ENCODE measurements around the gene RNF175.

The RNF175 gene

GRCh38 chr4:153735906-153736461 is 23.8 kb downstream of the RNF175 start:
- TF ChIP-seq CTCF (conservative IDR thresholded peaks at IDR 0.05; ENCODE audit: low read length) (no peak), EZH2phosphoT487 (IDR thresholded peaks at IDR 0.05; ENCODE audit: borderline replicate concordance) (no peak)
- Histone ChIP-seq H3K36me3 (ENCODE audit: insufficient read depth, low read length) (no peaks in the 10 kb centered on the region), H3K4me2 (ENCODE audit: low read depth, low read length, poor library complexity, severe bottlenecking) (no peak overlapping the region)

GRCh38 chr4:153733751-153734448 is 25.9 kb downstream of the RNF175 start:
- Histone ChIP-seq H3K27me3 (ENCODE audit: insufficient read depth, low read length, poor library complexity, severe bottlenecking) (no peaks in the 10 kb centered on the region), H4K20me1 (ENCODE audit: insufficient read depth, low read length, poor library complexity, severe bottlenecking) (no peaks in the 10 kb centered on the region), H3K4me3 (ENCODE audit: low read length, poor library complexity, severe bottlenecking) (no peak overlapping the region), H3K9me3 (ENCODE audit: insufficient read depth, low read depth, low read length) (no peaks in the 10 kb centered on the region), H3K36me3 (ENCODE audit: insufficient read depth, low read length) (no peaks in the 10 kb centered on the region), H3F3A (ENCODE audit: low read depth) (no peaks in the 10 kb centered on the region), H2AFZ (ENCODE audit: low read length) (no peak overlapping the region), H3K9ac (ENCODE audit: low read depth, low read length, poor library complexity, severe bottlenecking) (no peak overlapping the region), H3K9me2 (replicated peaks; ENCODE audit: low read depth, low read length) (no peaks in the 10 kb centered on the region), H3K4me2 (ENCODE audit: low read depth, low read length, poor library complexity, severe bottlenecking) (no peak overlapping the region), H3K4me1 (ENCODE audit: insufficient read depth, low read length, poor library complexity, severe bottlenecking) (no peaks in the 10 kb centered on the region), H3K79me2 (ENCODE audit: insufficient read depth, low read length) (no peaks in the 10 kb centered on the region)
- TF ChIP-seq EZH2phosphoT487 (IDR thresholded peaks at IDR 0.05; ENCODE audit: borderline replicate concordance) (no peak), CTCF (conservative IDR thresholded peaks at IDR 0.05; ENCODE audit: low read length) (no peak)

More at GRCh38 chr4:153735906-153736461, 23.8 kb downstream of the RNF175 start:
- no peak overlapping the region for H2AFZ ChIP-seq (ENCODE audit: low read length)
- H3K27me3 ChIP-seq (ENCODE audit: insufficient read depth, low read length, poor library complexity, severe bottlenecking) = no peaks in the 10 kb centered on the region
- H3K4me1 ChIP-seq (ENCODE audit: insufficient read depth, low read length, poor library complexity, severe bottlenecking) = no peaks in the 10 kb centered on the region
- H3F3A ChIP-seq (ENCODE audit: low read depth) = no peaks in the 10 kb centered on the region
- no peak overlapping the region for H3K4me3 ChIP-seq (ENCODE audit: low read length, poor library complexity, severe bottlenecking)
- no peaks in the 10 kb centered on the region for H3K9me2 ChIP-seq (replicated peaks; ENCODE audit: low read depth, low read length)
- no peaks in the 10 kb centered on the region for H4K20me1 ChIP-seq (ENCODE audit: insufficient read depth, low read length, poor library complexity, severe bottlenecking)
- peaks cover 6% of the 10 kb centered on the region for H3K9me3 ChIP-seq (ENCODE audit: insufficient read depth, low read depth, low read length)
- no peak overlapping the region for H3K9ac ChIP-seq (ENCODE audit: low read depth, low read length, poor library complexity, severe bottlenecking)
- H3K79me2 ChIP-seq (ENCODE audit: insufficient read depth, low read length) = no peaks in the 10 kb centered on the region

DNA sequence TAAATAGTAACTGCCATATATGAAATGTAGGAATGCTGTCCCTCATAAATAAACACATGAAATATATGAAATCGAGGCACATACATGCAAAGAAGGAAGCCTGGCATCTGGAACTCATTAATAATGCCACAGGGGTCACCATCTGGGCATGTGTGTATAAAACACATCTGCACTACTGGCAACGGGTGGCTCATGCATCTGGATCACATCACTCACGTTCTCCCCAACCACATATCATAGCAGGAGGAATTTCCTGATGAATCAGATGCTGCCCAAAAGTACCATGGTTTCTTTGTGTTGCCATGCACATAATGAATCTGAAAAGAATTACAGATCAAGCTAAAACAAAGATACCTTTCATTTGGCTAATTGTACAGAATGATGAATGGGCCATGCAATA is 28.6 kb downstream of the RNF175 start:
- TF ChIP-seq EZH2phosphoT487 (IDR thresholded peaks at IDR 0.05; ENCODE audit: borderline replicate concordance) (no peak), CTCF (conservative IDR thresholded peaks at IDR 0.05; ENCODE audit: low read length) (no peak)
- no peaks in the 10 kb centered on the region for H3K27me3 ChIP-seq (ENCODE audit: insufficient read depth, low read length, poor library complexity, severe bottlenecking)
- H3K9me3 ChIP-seq (ENCODE audit: insufficient read depth, low read depth, low read length) = no peaks in the 10 kb centered on the region
- no peaks in the 10 kb centered on the region for H3F3A ChIP-seq (ENCODE audit: low read depth)
- H3K9me2 ChIP-seq (replicated peaks; ENCODE audit: low read depth, low read length) = no peaks in the 10 kb centered on the region
- no peaks in the 10 kb centered on the region for H4K20me1 ChIP-seq (ENCODE audit: insufficient read depth, low read length, poor library complexity, severe bottlenecking)
- H3K4me2 ChIP-seq (ENCODE audit: low read depth, low read length, poor library complexity, severe bottlenecking) = no peak overlapping the region
- no peaks in the 10 kb centered on the region for H3K79me2 ChIP-seq (ENCODE audit: insufficient read depth, low read length)
- no peaks in the 10 kb centered on the region for H3K36me3 ChIP-seq (ENCODE audit: insufficient read depth, low read length)
- H3K9ac ChIP-seq (ENCODE audit: low read depth, low read length, poor library complexity, severe bottlenecking) = no peak overlapping the region
- H2AFZ ChIP-seq (ENCODE audit: low read length) = no peak overlapping the region
- no peak overlapping the region for H3K4me3 ChIP-seq (ENCODE audit: low read length, poor library complexity, severe bottlenecking)
- H3K4me1 ChIP-seq (ENCODE audit: insufficient read depth, low read length, poor library complexity, severe bottlenecking) = peaks cover 6% of the 10 kb centered on the region
